GM18858 (cell line): ENCODE data around the gene RPRD1B.

ENCODE experiments used
- ATAC-seq: cut with Tn5 transposase; IDR thresholded peaks from one replicate; pipeline ENCODE4 v1.9.1; 2021; ENCODE audit not compliant: unreplicated experiment

Gene RPRD1B

GRCh38 chr20:38134427-38135270, 101.1 kb downstream of the RPRD1B start:
- ATAC-seq = no peak

GRCh38 chr20:38135271-38135650, 101.7 kb downstream of the RPRD1B start:
- ATAC-seq = no peak

DNA sequence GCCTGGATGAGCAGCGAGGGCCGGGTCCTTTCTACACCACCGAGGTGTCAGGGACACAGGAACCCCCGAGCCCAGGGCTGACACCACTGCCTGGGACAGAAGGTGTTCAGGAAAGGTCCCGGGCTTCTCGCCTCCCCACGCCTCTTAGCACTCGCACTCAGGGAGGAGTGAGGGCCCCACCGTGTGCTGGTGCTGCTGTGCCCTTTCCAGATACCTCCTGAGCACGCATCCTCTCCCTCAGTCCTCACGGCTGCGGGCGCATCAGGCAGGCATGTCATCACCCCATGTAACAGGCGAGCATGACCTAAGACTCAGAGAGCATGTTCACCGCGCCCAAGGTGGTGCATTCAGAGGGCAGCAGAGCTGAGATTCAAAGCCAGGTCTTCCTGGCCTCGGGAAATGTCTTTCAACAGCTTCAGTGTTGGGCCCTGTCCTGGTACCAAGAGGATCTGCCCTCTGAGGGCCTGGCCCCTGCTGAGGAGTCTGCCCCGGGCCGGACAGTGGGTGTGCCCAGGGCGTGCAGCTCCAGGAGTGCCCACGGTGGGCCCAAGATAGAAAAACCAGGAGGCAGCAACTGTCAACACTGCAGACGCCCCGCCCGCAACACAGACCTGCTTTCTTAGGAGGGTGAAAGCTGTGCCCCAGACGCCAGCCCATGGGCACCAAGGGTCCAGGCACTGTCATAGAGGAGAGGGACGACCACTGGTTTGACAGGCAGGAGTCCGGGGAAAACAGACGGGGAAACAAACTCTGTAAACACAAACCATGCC, 102.3 kb downstream of the RPRD1B start:
- no peak for ATAC-seq

GRCh38 chr20:38136421-38137245, 103.1 kb downstream of the RPRD1B start:
- no peak for ATAC-seq

GRCh38 chr20:38137441-38138037, 104.0 kb downstream of the RPRD1B start:
- no peak for ATAC-seq

DNA sequence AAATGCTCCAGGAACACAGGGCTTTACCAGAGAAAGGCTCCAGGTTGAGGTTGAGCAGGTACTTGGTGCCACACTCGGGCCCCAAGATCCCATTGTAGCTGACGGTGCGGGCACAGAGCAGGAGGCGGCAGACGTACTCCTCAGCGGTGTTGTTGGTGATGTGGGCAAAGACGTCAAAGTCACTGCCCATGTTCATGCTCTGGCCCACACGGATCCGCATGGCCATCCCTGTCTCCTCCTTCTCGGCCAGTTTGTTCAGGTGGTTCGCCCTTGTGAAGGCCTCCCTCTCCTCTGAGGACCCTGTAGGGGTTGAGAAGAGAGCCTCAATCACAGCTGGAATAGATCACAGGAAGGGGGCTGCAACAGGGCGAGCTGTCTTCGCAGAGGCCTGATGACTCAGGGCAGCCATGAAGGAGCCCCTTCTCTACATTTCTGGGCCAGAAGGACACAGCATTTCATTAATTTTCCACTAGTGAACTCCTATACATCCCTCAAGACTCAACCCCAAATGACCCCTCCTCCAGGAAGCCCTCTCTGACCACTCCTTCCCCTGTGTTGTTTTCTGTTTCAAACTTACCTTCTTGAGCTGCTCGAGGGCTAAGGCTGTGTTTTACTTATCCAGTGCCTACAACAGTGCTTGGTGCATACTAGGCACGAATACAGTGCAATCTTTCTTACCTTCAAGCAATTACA, 104.7 kb downstream of the RPRD1B start:
- ATAC-seq = no peak

DNA sequence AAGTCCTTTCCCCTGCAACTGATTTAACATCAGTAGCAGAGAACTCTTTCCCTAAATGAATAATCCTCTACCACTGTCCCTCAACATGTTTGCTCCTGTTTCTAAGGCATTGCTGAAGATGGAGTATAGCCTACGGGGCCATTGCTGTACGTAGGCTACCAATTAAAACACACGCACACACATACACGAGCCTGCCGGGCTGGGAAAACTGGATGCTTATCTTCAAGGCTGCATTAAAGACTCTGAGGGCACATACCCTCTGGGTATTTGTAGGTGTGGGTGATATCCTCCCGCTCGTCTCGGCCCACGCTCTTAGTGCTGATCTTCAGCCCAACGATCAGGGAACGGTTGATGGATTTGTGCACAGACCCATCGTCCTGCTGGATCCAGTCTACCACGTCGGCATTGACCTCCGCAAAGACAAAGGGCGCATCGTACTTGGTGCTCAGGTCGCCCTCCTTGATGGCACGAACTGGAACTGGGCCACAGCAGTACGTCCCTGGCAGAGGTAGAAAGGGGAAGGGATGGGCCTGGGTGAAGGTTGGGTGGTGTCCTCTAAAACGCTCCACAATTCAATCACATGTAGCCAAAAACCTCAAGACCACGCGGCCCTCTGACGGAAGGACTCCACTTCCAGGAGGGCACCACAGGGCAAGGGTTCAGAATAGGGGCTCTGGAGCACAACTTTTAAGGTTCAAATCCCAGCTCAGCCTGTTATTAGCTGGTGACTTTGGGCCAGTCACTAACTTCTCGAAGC, 105.8 kb downstream of the RPRD1B start:
- no peak for ATAC-seq

DNA sequence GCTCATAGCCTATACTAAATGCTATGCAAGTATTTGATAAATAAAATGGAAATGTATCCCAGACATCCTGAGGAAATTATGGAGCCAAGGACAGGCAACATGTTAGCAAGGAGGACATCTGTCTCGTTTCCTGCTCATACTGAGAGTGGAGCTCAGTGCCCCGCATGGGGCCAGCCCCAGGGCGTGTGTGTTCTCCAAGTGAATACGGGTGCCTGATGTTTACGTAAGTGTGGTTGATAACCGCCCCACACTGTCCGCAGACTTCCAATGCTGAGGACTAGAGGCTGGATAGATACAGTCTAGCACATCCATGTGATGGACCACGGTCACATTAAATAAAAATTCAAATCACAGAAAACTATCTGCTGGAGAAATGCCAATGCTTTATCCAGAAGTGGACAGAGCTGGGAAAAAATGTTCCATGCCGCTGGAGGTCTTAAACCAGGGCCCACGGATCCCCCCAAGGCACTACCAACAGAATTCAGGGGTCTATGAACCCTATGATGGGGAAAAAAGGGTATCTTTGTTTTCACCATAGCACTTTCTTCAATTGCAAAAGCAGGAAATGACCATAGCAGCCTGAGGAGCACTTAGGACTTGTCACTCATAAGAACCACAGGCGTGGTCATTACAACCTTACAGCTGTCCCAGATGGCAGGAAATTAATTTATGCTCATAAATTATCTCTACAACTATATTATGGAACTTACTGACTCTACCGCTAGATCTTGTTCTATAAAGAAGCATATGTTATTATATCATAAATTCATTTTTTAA, 106.6 kb downstream of the RPRD1B start:
- ATAC-seq = no peak

- ATAC-seq = no peak
Observed at GRCh38 chr20:38141204-38141888, 107.8 kb downstream of the RPRD1B start.
